CD4-positive, CD25-positive, alpha-beta regulatory T cell (primary cell): Measurements from ENCODE around the gene ANK3. TPM values are rescaled to one million over a fixed set of nuclear protein-coding genes. Genes with fewer than 3 reads are reported as not detected.

Source experiments
- ATAC-seq, 2 donors: fragments of 150-1000 bp; cut with Tn5 transposase; one replicate each; pipeline ENCODE4 v1.10.0; 2021; ENCODE audit warnings: low read depth in 2 of 2, moderate number of reproducible peaks in 2 of 2, moderate library complexity in 1 of 2
- DNase-seq, 3 donors: peaks; one replicate each; pipeline versions ENCODE4 v3.0.0 to v3.0.0-alpha.2; 2012 to 2022; ENCODE audit warnings: mixed read lengths in 1 of 3
- H3K27ac ChIP-seq: one replicate; pipeline ENCODE4 v1.7.0; 2013; ENCODE audit warnings: mild to moderate bottlenecking, low read length; ENCODE audit not compliant: insufficient read depth, poor library complexity, severe bottlenecking
- H3K27me3 ChIP-seq: one replicate; pipeline ENCODE4 v1.7.0; 2013; ENCODE audit warnings: low read length; ENCODE audit not compliant: control insufficient read depth, insufficient read depth
- H3K36me3 ChIP-seq: one replicate; pipeline ENCODE4 v1.7.0; 2013; ENCODE audit warnings: mild to moderate bottlenecking, low read length, moderate library complexity; ENCODE audit not compliant: control insufficient read depth, insufficient read depth
- H3K4me1 ChIP-seq: 2 replicates; pipeline ENCODE4 v1.7.0; 2013; ENCODE audit warnings: mild to moderate bottlenecking, low read length; ENCODE audit not compliant: insufficient read depth, control insufficient read depth, poor library complexity, severe bottlenecking
- H3K4me3 ChIP-seq: one replicate; pipeline ENCODE4 v1.7.0; 2013; ENCODE audit warnings: low read depth, mild to moderate bottlenecking, low read length, moderate library complexity
- H3K9me3 ChIP-seq, 2 experiments: 1 replicate in 1 of 2; 2 replicates in 1 of 2; pipeline ENCODE4 v1.7.0; 2013; ENCODE audit warnings: low read length in 2 of 2, mild to moderate bottlenecking in 1 of 2, moderate library complexity in 1 of 2; ENCODE audit not compliant: control insufficient read depth in 2 of 2
- H3K27ac Mint-ChIP-seq, 3 donors: one replicate each; pipeline ENCODE4 v1.8.0; 2020 to 2022; ENCODE audit warnings: mild to moderate bottlenecking in 3 of 3, mixed read lengths in 3 of 3, moderate library complexity in 2 of 3
- H3K27me3 Mint-ChIP-seq: one replicate; pipeline ENCODE4 v1.8.0; 2022; ENCODE audit warnings: mild to moderate bottlenecking, mixed read lengths
- H3K36me3 Mint-ChIP-seq: one replicate; pipeline ENCODE4 v1.8.0; 2020; ENCODE audit warnings: mixed read lengths
- H3K4me1 Mint-ChIP-seq, 4 donors: one replicate each; pipeline ENCODE4 v1.8.0; 2020 to 2022; ENCODE audit warnings: mixed read lengths in 4 of 4, mild to moderate bottlenecking in 1 of 4
- H3K4me3 Mint-ChIP-seq, 4 donors: one replicate each; pipeline ENCODE4 v1.8.0; 2020 to 2022; ENCODE audit warnings: mild to moderate bottlenecking in 4 of 4, mixed read lengths in 4 of 4, moderate library complexity in 3 of 4
- H3K9me3 Mint-ChIP-seq, 7 donors: one replicate each; pipeline ENCODE4 v1.8.0; 2020 to 2022; ENCODE audit warnings: mixed read lengths in 7 of 7, mild to moderate bottlenecking in 3 of 7, moderate library complexity in 2 of 7
- polyA plus RNA-seq, 4 donors: library from polyadenylated mRNA; unstranded; fragments of 300-500 nt; fragmentation: Illumina TruSeq; gene quantifications; one replicate each; pipeline ENCODE4 v1.2.3, GENCODE V29; 2021
- total RNA-seq: library from RNA; stranded (reverse); gene quantifications from one replicate; pipeline ENCODE4 v1.2.3, GENCODE V29; 2022

Gene ANK3
- total and polyA plus RNA-seq, 5 donors from 2014 or later, result 1.8 to 32.6 (median 3.1) TPM

DNA sequence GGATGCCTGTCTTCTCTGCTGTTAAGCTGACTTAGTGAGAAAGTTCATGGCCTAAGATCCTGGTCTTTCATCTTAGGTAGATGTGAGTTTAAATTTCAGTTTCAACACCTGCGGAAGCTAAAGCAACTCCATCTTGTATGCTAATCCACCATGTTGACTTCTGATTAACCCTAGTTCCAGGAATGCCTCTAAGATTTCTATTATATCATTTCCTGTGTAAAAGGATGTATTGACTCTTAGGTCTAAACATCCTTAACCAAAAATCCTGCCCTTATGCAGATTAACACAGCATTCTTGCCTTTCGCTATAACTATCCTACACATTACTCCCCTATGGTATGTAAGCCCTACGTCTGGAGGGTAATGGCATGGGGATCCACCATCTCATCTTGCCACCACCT, 388.9 kb downstream of the ANK3 start:
- H3K27ac Mint-ChIP-seq, result no peak overlapping the region
- H3K4me3 Mint-ChIP-seq, result no peak overlapping the region
- Histone ChIP-seq H3K4me3 (no peak overlapping the region), H3K27me3 (no peaks in the 10 kb centered on the region), H3K9me3 (no peaks in the 10 kb centered on the region), H3K4me1 (no peaks in the 10 kb centered on the region), H3K27ac (no peak overlapping the region), H3K36me3 (no peaks in the 10 kb centered on the region)
- no peaks in the 10 kb centered on the region for H3K36me3 Mint-ChIP-seq
- DNase-seq (peak in 1 of 3 donors; percentile 86), ATAC-seq (peak; percentile 46 to 47)
- peaks cover 0 to 10% (median 5%) of the 10 kb centered on the region in 4 donors for H3K4me1 Mint-ChIP-seq
- peaks cover 4% of the 10 kb centered on the region for H3K27me3 Mint-ChIP-seq
- H3K9me3 Mint-ChIP-seq, result peaks cover 0 to 4% (median 0%) of the 10 kb centered on the region in 7 donors

DNA sequence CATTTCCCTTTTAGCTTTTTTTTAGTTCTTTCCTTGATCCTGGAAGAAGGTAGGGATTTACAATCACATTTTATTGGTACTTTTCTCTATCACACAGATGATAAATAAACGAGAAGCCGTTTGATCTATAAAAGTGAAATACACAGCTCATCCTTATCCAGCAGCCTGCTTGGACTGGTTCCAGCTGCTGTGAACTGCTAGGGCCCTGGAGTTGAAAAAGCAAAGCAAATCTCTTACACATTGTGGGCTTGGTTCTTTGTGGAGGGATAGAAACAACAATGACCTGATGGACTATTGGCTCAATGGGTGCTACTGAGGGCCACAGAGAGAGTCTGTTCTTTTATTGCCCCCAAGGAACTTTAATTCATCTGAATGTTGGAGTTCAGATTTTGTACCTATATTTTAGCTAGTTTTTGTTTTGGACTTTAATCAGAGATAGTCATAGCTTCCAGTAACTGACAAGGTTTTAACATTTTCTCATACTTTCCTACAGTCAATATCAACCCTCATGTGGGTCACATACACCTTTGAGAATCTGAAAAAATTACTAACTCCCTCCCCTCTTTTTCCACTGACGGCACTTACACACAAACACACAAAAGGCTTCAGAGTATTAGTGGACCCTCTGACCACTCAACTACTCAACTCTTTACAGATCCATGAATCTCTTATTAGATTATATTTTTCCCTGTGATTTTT, 391.7 kb downstream of the ANK3 start:
- ATAC-seq (no peak), DNase-seq (no peak)
- Histone ChIP-seq H3K4me3 (no peak overlapping the region), H3K4me1 (no peaks in the 10 kb centered on the region), H3K27me3 (peaks cover 2% of the 10 kb centered on the region), H3K36me3 (no peaks in the 10 kb centered on the region), H3K9me3 (no peaks in the 10 kb centered on the region), H3K27ac (no peak overlapping the region)
- Mint-ChIP-seq H3K4me3 (no peak overlapping the region), H3K4me1 (peaks cover 0 to 10% (median 5%) of the 10 kb centered on the region in 4 donors), H3K9me3 (peaks cover 0 to 4% (median 0%) of the 10 kb centered on the region in 7 donors), H3K36me3 (no peaks in the 10 kb centered on the region), H3K27ac (no peak overlapping the region), H3K27me3 (peaks cover 4% of the 10 kb centered on the region)

DNA sequence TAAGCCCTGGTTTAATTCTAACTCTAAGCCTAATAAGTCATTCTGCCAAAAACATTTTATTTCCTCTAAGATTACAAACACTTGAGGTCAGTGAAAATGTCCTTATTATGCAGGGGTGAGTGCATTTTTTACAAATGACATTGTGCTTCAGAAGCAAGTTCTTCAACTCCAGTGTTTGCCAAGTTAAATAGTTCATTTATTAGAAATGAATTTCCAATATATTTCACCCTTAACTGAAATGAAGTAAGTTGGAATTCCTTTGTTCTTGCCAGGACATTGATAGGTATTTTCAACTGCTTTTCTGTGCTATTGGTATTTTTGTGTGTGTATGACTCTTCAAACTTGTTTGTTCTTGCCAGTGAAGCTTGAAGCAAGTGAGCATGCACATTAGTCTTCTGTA, 393.8 kb downstream of the ANK3 start:
- no peak for DNase-seq
- Histone ChIP-seq H3K4me3 (no peak overlapping the region), H3K27me3 (peaks cover 4% of the 10 kb centered on the region), H3K4me1 (no peaks in the 10 kb centered on the region), H3K36me3 (no peaks in the 10 kb centered on the region), H3K27ac (no peak overlapping the region), H3K9me3 (no peaks in the 10 kb centered on the region)
- Mint-ChIP-seq H3K9me3 (peaks cover 0 to 4% (median 0%) of the 10 kb centered on the region in 7 donors), H3K36me3 (no peaks in the 10 kb centered on the region), H3K4me1 (peaks cover 0 to 10% (median 5%) of the 10 kb centered on the region in 4 donors), H3K27me3 (peaks cover 4% of the 10 kb centered on the region), H3K27ac (no peak overlapping the region), H3K4me3 (no peak overlapping the region)
- no peak for ATAC-seq

DNA sequence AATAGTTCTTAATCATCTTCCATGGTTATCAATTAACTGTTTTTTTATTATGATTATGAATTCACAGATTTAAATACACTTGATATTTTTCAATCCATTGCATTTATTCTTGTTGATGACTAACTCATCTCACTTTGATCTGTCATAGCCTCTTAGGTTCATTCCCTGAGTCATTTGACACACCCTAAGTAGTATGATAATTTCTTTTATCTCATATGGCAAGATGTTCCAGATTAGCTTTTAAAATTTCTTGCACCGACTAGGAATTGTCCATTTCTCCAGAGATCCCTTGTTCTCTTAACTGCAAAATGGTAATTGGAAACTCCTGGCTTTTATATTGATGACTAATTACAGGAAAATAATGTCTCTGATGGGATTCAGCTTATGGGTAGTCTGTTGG, 395.7 kb downstream of the ANK3 start:
- H3K27me3 Mint-ChIP-seq, result peaks cover 8% of the 10 kb centered on the region
- Histone ChIP-seq H3K27ac (no peak overlapping the region), H3K4me1 (no peaks in the 10 kb centered on the region), H3K9me3 (no peaks in the 10 kb centered on the region), H3K4me3 (no peak overlapping the region), H3K27me3 (peaks cover 4% of the 10 kb centered on the region), H3K36me3 (no peaks in the 10 kb centered on the region)
- no peak overlapping the region for H3K4me3 Mint-ChIP-seq
- ATAC-seq, result no peak
- H3K9me3 Mint-ChIP-seq, result peaks cover 0 to 2% (median 0%) of the 10 kb centered on the region in 7 donors
- no peak for DNase-seq
- H3K27ac Mint-ChIP-seq, result no peak overlapping the region
- no peaks in the 10 kb centered on the region for H3K36me3 Mint-ChIP-seq
- peaks cover 0 to 4% (median 2%) of the 10 kb centered on the region in 4 donors for H3K4me1 Mint-ChIP-seq

DNA sequence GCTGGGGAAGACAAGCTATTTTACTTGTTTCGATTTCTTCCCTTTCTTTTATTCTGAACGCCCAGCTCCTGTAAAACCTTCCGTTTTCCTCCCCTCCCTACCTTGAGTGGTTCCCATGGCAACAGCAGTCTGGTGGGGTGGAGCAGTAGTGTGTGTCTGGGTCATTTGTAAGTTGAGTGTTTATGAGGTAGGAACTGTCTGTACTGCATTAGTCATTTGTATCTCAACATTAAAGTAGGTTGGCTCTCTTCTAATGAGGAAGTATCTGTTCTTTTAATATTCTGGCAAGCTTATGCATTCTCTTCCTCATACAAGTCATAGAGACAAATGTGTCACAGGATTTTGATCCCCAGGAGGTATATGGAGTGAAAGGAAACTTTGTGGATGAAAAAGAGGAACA, 398.0 kb downstream of the ANK3 start:
- Mint-ChIP-seq H3K27me3 (peaks cover 16% of the 10 kb centered on the region), H3K4me3 (no peak overlapping the region), H3K27ac (no peak overlapping the region), H3K4me1 (peaks cover 0 to 7% (median 2%) of the 10 kb centered on the region in 4 donors), H3K36me3 (no peaks in the 10 kb centered on the region), H3K9me3 (peaks cover 0 to 6% (median 0%) of the 10 kb centered on the region in 7 donors)
- Histone ChIP-seq H3K4me1 (no peaks in the 10 kb centered on the region), H3K36me3 (no peaks in the 10 kb centered on the region), H3K27me3 (peaks cover 4% of the 10 kb centered on the region), H3K4me3 (no peak overlapping the region), H3K27ac (no peak overlapping the region), H3K9me3 (no peaks in the 10 kb centered on the region)
- ATAC-seq, result peak; percentile 42 to 43
- peak in 1 of 3 donors; percentile 44 for DNase-seq

DNA sequence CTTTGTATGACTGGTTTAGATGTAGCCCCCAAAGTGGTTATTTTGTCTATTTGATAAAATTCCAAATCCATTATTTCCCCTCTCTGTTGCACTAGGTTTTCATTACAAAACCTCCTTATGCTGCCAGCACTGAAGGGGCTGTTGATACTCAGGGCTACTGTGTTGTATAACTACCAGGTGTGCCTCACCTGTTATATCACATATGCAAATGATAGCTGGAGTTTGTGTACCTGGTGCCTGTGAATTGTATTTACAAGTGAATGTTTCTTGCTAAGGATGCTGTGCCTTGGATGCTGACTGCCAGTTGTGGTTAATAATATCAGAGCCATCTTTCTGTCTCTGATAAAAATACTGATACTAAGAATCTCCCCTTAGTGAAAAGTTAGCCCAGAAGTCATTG, 398.6 kb downstream of the ANK3 start:
- DNase-seq (no peak), ATAC-seq (no peak)
- Mint-ChIP-seq H3K9me3 (peaks cover 0 to 6% (median 0%) of the 10 kb centered on the region in 7 donors), H3K27me3 (peaks cover 13% of the 10 kb centered on the region), H3K36me3 (no peaks in the 10 kb centered on the region), H3K27ac (no peak overlapping the region), H3K4me3 (no peak overlapping the region), H3K4me1 (peaks cover 0 to 7% (median 2%) of the 10 kb centered on the region in 4 donors)
- H3K36me3 ChIP-seq, result no peaks in the 10 kb centered on the region
- no peaks in the 10 kb centered on the region for H3K9me3 ChIP-seq
- no peaks in the 10 kb centered on the region for H3K4me1 ChIP-seq
- peaks cover 4% of the 10 kb centered on the region for H3K27me3 ChIP-seq
- H3K4me3 ChIP-seq, result no peak overlapping the region
- no peak overlapping the region for H3K27ac ChIP-seq

DNA sequence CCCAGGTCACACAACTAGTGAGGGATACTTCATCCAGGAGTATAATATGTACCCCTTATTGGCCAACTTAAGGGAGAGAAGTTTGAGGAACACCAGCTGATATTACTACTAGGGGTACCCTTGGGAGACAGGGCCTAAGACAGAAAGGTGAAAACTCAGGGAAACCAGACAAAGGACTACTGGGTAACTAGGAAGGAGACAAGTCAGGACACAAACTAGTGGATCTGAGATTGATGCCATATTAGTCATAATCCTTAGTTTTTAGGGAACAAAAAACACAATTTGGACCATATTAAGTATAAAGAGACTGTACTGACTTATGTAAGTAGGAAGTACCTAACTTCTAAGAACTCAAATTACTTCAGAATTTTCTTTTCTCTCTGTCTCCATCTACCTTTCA, 404.0 kb downstream of the ANK3 start:
- no peak for DNase-seq
- H3K9me3 Mint-ChIP-seq, result peaks cover 0 to 6% (median 0%) of the 10 kb centered on the region in 7 donors
- H3K4me1 Mint-ChIP-seq, result peaks cover 0 to 3% (median 0%) of the 10 kb centered on the region in 4 donors
- no peak for ATAC-seq
- no peaks in the 10 kb centered on the region for H3K36me3 Mint-ChIP-seq
- Histone ChIP-seq H3K36me3 (no peaks in the 10 kb centered on the region), H3K27me3 (no peaks in the 10 kb centered on the region), H3K4me1 (no peaks in the 10 kb centered on the region), H3K9me3 (no peaks in the 10 kb centered on the region), H3K27ac (no peak overlapping the region), H3K4me3 (no peak overlapping the region)
- H3K27ac Mint-ChIP-seq, result no peak overlapping the region
- H3K27me3 Mint-ChIP-seq, result peaks cover 13% of the 10 kb centered on the region
- H3K4me3 Mint-ChIP-seq, result no peak overlapping the region

DNA sequence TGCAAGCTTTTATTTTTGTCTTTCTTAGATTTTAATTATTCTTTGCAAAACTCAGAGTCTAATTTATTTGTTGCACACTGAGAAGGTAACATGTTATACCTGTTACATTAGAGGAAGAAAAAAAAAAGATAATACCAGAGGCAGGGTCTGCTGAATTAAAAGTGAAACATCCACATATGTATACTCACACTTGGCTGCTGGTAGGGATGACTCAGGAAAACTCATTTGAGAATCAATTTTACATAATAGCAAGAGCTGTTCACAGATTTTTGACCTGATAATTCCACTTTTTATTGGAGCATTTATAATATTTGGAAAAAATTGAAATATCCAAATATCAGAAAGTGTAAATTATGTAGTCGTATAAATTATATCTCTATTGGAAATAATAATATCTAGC, 405.3 kb downstream of the ANK3 start:
- Histone ChIP-seq H3K4me3 (no peak overlapping the region), H3K36me3 (no peaks in the 10 kb centered on the region), H3K9me3 (no peaks in the 10 kb centered on the region), H3K4me1 (no peaks in the 10 kb centered on the region), H3K27ac (no peak overlapping the region), H3K27me3 (no peaks in the 10 kb centered on the region)
- ATAC-seq (no peak), DNase-seq (no peak)
- Mint-ChIP-seq H3K4me3 (no peak overlapping the region), H3K27me3 (peaks cover 8% of the 10 kb centered on the region), H3K36me3 (no peaks in the 10 kb centered on the region), H3K4me1 (peaks cover 0 to 3% (median 0%) of the 10 kb centered on the region in 4 donors), H3K27ac (no peak overlapping the region), H3K9me3 (peaks cover 0 to 4% (median 0%) of the 10 kb centered on the region in 7 donors)
